Chondrocyte (in vitro differentiated cells): Measurements from ENCODE around the gene GNAT1. TPM values are rescaled to one million over a fixed set of nuclear protein-coding genes. Genes with fewer than 3 reads are reported as not detected.

Experiments
- DNase-seq: peaks from one replicate; pipeline ENCODE4 v3.0.0; 2021; ENCODE audit warnings: mixed read lengths, low spot score
- H3K27ac Mint-ChIP-seq: one replicate; pipeline ENCODE4 v1.8.0; 2021; ENCODE audit warnings: mild to moderate bottlenecking, moderate library complexity, mixed read lengths; ENCODE audit not compliant: unreplicated experiment
- H3K27me3 Mint-ChIP-seq: 2 replicates; pipeline ENCODE4 v1.8.0; 2021; ENCODE audit warnings: low read depth, mixed read lengths
- H3K36me3 Mint-ChIP-seq: 2 replicates; pipeline ENCODE4 v1.8.0; 2021; ENCODE audit warnings: low read depth, mixed read lengths
- H3K4me1 Mint-ChIP-seq: 2 replicates; pipeline ENCODE4 v1.8.0; 2021; ENCODE audit warnings: low read depth, mild to moderate bottlenecking, mixed read lengths
- H3K4me3 Mint-ChIP-seq: one replicate; pipeline ENCODE4 v1.8.0; 2021; ENCODE audit warnings: mild to moderate bottlenecking, moderate library complexity, mixed read lengths; ENCODE audit not compliant: unreplicated experiment
- H3K9me3 Mint-ChIP-seq: 2 replicates; pipeline ENCODE4 v1.8.0; 2021; ENCODE audit warnings: low read depth, mixed read lengths
- CTCF ChIP-seq: fragments of 200-600 bp; sonication (generic); IDR thresholded peaks from 2 replicates; pipeline ENCODE4 v1.5.0; 2021; ENCODE audit warnings: antibody characterized with exemption, mild to moderate bottlenecking, moderate library complexity
- total RNA-seq: library from RNA; stranded (reverse); gene quantifications from 3 replicates; pipeline ENCODE4 v1.2.1, GENCODE V29; 2021

The GNAT1 gene
- total RNA-seq, 1 donor from 2014 or later = not detected

- no peak for DNase-seq
- no peaks in the 10 kb centered on the region for H3K27me3 Mint-ChIP-seq
- no peaks in the 10 kb centered on the region for H3K36me3 Mint-ChIP-seq
- H3K4me3 Mint-ChIP-seq = no peak overlapping the region
- H3K9me3 Mint-ChIP-seq = no peaks in the 10 kb centered on the region
- no peak overlapping the region for H3K27ac Mint-ChIP-seq
- H3K4me1 Mint-ChIP-seq = no peaks in the 10 kb centered on the region
- TF ChIP-seq CTCF = no peak
These were observed 23.4 kb downstream of the GNAT1 start for GRCh38 chr3:50214824-50215223.

GRCh38 chr3:50215529-50215928, 24.1 kb downstream of the GNAT1 start:
- Mint-ChIP-seq H3K36me3 (no peaks in the 10 kb centered on the region), H3K4me1 (no peaks in the 10 kb centered on the region), H3K27me3 (no peaks in the 10 kb centered on the region), H3K27ac (no peak overlapping the region), H3K9me3 (no peaks in the 10 kb centered on the region), H3K4me3 (no peak overlapping the region)
- DNase-seq = no peak
- TF ChIP-seq CTCF = no peak

- no peak for DNase-seq
- H3K36me3 Mint-ChIP-seq = no peaks in the 10 kb centered on the region
- H3K27ac Mint-ChIP-seq = no peak overlapping the region
- H3K9me3 Mint-ChIP-seq = no peaks in the 10 kb centered on the region
- H3K27me3 Mint-ChIP-seq = no peaks in the 10 kb centered on the region
- H3K4me3 Mint-ChIP-seq = no peak overlapping the region
- TF ChIP-seq CTCF = no peak
- no peaks in the 10 kb centered on the region for H3K4me1 Mint-ChIP-seq
These were observed 26.3 kb downstream of the GNAT1 start for GRCh38 chr3:50217681-50218080.

- H3K27ac Mint-ChIP-seq = no peak overlapping the region
- H3K36me3 Mint-ChIP-seq = no peaks in the 10 kb centered on the region
- H3K4me3 Mint-ChIP-seq = no peak overlapping the region
- no peak for TF ChIP-seq CTCF
- H3K27me3 Mint-ChIP-seq = peaks cover 2% of the 10 kb centered on the region
- no peaks in the 10 kb centered on the region for H3K4me1 Mint-ChIP-seq
- H3K9me3 Mint-ChIP-seq = no peaks in the 10 kb centered on the region
- DNase-seq = no peak
These were observed 27.0 kb downstream of the GNAT1 start for GRCh38 chr3:50218448-50218847.

- H3K27ac Mint-ChIP-seq = no peak overlapping the region
- H3K4me3 Mint-ChIP-seq = no peak overlapping the region
- TF ChIP-seq CTCF = no peak
- H3K27me3 Mint-ChIP-seq = peaks cover 5% of the 10 kb centered on the region
- no peaks in the 10 kb centered on the region for H3K9me3 Mint-ChIP-seq
- DNase-seq = no peak
- H3K4me1 Mint-ChIP-seq = no peaks in the 10 kb centered on the region
- H3K36me3 Mint-ChIP-seq = no peaks in the 10 kb centered on the region
These were observed 27.9 kb downstream of the GNAT1 start for GRCh38 chr3:50219285-50219684.
